HL-60 (cell line): ENCODE data around the gene GLCE.

ENCODE experiments used
- DNase-seq, 2 experiments: peaks; one replicate each; pipeline ENCODE4 v3.0.0-alpha.2; 2010 to 2020; ENCODE audit warnings: low read depth in 1 of 2, low spot score in 1 of 2
- H3K27ac ChIP-seq: fragments of 250-450 bp; sonication (Bioruptor Pico); replicated peaks from 2 replicates; pipeline ENCODE4 v1.5.1; 2020; ENCODE audit warnings: mild to moderate bottlenecking, moderate library complexity
- H3K27me3 ChIP-seq: fragments of 250-450 bp; sonication (Bioruptor Pico); 2 replicates; pipeline ENCODE4 v1.5.1; 2021; ENCODE audit warnings: mild to moderate bottlenecking, moderate library complexity; ENCODE audit not compliant: insufficient read depth, poor library complexity, severe bottlenecking
- H3K4me3 ChIP-seq: replicated peaks from 2 replicates; pipeline ENCODE4 v1.5.1; 2011; ENCODE audit warnings: mild to moderate bottlenecking, control low read depth, low read length; ENCODE audit not compliant: insufficient read depth
- CTCF ChIP-seq: IDR thresholded peaks from one replicate; pipeline ENCODE4 v1.5.1; 2011; ENCODE audit warnings: low read length, control low read depth, inconsistent platforms; ENCODE audit not compliant: insufficient read depth
- GABPA ChIP-seq: IDR thresholded peaks from 2 replicates; pipeline ENCODE4 v1.6.1; 2012; ENCODE audit warnings: low read depth
- POLR2AphosphoS5 ChIP-seq: IDR thresholded peaks from 2 replicates; pipeline ENCODE4 v1.6.1; 2012; ENCODE audit warnings: low read depth
- REST ChIP-seq: IDR thresholded peaks from 2 replicates; pipeline ENCODE4 v1.6.1; 2012; ENCODE audit warnings: low read depth; ENCODE audit not compliant: insufficient replicate concordance
- SPI1 ChIP-seq: IDR thresholded peaks from 2 replicates; pipeline ENCODE4 v1.6.1; 2012; ENCODE audit warnings: low read depth, mild to moderate bottlenecking, borderline replicate concordance

The GLCE gene

GRCh38 chr15:69141286-69141701 is 19.1 kb upstream of the GLCE start:
- TF ChIP-seq CTCF: no peak
- no peak for TF ChIP-seq POLR2AphosphoS5
- no peak for TF ChIP-seq GABPA
- TF ChIP-seq REST: no peak
- no peak for TF ChIP-seq SPI1
- DNase-seq: no peak
- Histone ChIP-seq H3K4me3 (no peak overlapping the region), H3K27ac (no peak overlapping the region), H3K27me3 (peaks cover 5% of the 10 kb centered on the region)

- H3K27me3 ChIP-seq: peaks cover 5% of the 10 kb centered on the region
- H3K27ac ChIP-seq: no peak overlapping the region
- TF ChIP-seq POLR2AphosphoS5: no peak
- TF ChIP-seq GABPA: no peak
- TF ChIP-seq REST: no peak
- TF ChIP-seq SPI1: no peak
- TF ChIP-seq CTCF: no peak
- DNase-seq: no peak
- H3K4me3 ChIP-seq: no peak overlapping the region
Observed at GRCh38 chr15:69141833-69142232, 18.6 kb upstream of the GLCE start.

GRCh38 chr15:69143756-69144436 is 16.5 kb upstream of the GLCE start:
- TF ChIP-seq POLR2AphosphoS5: no peak
- no peak for TF ChIP-seq CTCF
- TF ChIP-seq GABPA: no peak
- no peak for TF ChIP-seq SPI1
- no peak for TF ChIP-seq REST
- DNase-seq: no peak
- H3K27me3 ChIP-seq: peaks cover 5% of the 10 kb centered on the region
- no peak overlapping the region for H3K4me3 ChIP-seq
- no peak overlapping the region for H3K27ac ChIP-seq
